CD4-positive, alpha-beta T cell treated with Interleukin-21 for 1 hour (primary cell): ENCODE results near the gene VCP.

ENCODE experiments used
- DNase-seq: peaks from one replicate; pipeline ENCODE4 v3.0.0-alpha.2; 2020

VCP gene

GRCh38 chr9:35072461-35073278 is at the start of gene VCP:
Gene VCP (minus strand): TSS chr9:35072625. CDS start chr9:35072353, 272 bp downstream.
- peak; percentile 99 for DNase-seq

GRCh38 chr9:35116898-35117551 is 44.6 kb upstream of the VCP start:
- peak; percentile 93 for DNase-seq

GRCh38 chr9:35116539-35116897 is 44.1 kb upstream of the VCP start:
- no peak for DNase-seq

DNA sequence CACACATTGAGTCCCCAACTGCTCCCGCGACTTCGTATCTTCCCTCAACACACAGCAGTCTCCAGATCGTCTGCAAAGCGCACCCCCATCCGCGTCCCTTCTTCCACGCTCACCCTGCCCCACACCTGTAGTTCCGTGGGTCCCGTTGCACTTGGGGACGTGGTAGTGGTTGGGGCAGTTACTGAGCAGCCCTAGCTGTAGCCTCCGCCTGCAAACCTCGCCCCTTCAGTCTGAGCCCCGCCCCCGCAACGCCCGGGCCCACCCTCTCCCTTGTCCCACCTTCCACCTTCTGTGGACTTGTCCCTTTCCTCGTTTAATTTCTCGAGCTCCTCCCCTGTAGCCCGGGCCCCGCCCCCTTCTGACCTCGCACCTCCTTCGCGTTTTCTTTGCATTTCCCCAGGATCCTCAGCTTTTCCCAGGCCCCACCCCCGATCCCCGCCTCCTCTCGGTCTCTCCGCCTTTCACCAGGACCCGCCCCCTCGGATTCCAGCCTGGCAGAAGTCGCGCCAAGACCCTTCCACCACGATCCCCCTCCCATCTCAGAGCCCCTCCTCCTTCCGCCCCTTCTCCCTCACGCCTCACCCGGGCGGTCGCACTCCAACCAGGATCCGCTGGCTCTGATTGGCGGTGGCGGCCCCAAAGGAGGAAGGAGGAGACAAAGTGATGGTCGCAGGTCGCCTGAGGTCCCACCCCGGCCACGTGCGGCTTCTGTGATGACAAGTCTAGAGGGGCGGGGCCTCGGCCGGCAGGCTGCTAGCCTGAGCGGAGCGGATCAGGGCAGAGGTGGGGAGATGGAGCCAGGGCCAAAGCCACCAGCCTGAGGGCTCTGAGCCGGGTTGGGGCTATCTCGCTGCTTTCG is 43.5 kb upstream of the VCP start, which contains the start of gene ATOSB:
Gene ATOSB, minus strand, starts transcription at position 183 of the 859 bp plus-strand sequence. CDS start 7,588 bp downstream, outside the sequence.
- peak; percentile 94 for DNase-seq

GRCh38 chr9:35114840-35115628 is 42.6 kb upstream of the VCP start:
- peak; percentile 47 for DNase-seq

DNA sequence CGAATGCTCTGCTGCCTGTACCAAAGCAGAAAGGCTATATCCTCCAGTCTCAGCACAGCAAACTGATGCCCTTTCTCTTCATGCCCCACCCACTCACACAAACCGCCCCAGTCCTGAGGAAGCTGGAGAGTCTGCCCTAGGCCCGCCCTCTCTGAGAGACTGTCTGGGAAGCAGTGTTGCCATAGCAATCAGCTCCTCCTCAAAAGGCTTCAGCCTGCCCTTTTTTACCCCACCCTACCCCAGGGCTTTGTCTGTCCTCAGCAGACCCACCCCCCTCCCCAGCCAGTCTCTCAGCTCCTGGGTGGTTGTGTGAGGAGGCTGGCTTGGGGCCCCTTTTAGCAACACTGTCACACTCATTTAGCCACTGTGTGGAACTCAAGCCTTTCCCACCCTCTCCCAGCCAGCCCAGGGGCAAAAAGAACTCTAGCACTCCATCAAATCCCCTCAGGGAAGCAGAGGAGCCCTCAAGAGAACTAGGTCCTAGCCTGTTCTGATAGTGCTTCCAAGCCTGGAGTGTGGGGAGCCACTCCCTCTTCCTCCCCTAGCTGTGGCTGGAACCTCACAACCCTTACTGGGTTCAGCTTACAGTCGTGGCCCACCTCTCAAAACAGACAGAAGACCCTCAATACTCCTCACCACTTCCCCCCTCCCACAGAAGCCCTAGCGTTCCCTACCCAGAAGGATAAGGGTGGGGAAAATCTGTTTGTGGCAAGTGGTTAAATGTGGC is 41.9 kb upstream of the VCP start:
- peak; percentile 89 for DNase-seq

- DNase-seq = peak; percentile 15
Measured at GRCh38 chr9:35112257-35113020, 40.0 kb upstream of the VCP start.

DNA sequence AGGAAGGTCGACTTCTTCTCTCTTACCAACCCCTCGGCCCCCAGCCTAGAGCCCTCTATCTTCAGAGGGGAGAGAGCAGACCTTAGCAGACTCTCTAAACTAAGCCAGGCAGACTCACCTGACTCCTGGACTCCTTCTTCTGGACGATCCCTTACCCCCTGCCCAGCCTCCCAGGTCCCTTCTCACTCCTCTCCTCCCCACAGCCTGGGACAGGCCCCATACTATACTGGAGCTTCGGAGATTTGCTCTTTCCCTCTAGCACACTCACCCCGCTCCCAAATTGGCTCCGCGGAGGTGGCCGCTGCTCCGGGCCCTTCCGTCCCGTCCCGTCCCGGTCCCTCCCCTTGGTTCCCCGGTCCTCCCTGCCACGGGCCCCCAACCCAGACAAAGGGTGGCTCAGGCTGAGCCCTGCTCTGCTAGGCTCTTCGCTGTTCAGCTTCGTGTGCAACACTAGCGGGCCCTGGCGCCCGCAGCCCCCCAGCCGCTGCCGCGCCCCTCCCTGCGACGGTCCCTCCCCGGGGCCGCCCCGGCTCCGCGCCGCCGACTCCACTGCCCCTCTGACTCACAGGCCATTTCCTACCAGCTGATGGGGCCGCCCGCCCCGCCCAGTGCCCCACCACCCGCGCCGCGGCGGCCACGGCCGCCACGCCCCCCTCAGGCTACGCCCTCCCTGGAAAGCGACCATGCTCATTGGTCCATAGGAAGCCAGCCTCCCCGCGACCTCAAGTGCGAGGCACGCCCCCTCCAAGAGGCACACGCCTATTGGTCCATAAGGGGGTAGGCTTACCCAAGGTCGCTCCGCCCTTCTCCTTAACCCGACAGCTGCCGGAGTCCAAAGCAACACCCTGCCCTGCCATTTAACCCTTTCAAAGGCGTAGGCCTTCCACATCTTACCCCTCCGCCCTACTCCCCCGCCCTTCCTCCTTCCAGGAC is 38.8 kb upstream of the VCP start:
- peak; percentile 98 for DNase-seq

DNA sequence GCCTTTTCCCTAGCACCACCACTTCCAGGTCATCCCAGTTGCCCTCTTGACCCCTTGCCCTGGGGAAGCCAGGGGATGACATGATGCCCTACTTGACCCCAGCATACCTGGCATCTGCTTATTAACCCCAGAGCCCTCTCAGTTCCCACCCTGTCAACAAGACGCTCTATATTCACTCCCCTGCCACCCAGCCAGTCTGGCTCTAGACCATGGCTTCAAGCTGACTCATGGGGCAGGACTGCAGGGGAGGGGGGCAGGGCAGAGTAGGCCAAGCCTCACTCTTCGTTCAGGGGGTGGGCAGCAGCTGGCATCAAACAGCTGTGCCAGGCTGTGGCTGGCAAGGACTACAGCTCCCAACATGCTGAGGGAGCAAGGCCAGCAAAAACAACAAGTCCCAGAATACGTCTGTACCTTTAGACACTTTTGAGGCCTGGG is 37.9 kb upstream of the VCP start:
- DNase-seq = no peak

DNA sequence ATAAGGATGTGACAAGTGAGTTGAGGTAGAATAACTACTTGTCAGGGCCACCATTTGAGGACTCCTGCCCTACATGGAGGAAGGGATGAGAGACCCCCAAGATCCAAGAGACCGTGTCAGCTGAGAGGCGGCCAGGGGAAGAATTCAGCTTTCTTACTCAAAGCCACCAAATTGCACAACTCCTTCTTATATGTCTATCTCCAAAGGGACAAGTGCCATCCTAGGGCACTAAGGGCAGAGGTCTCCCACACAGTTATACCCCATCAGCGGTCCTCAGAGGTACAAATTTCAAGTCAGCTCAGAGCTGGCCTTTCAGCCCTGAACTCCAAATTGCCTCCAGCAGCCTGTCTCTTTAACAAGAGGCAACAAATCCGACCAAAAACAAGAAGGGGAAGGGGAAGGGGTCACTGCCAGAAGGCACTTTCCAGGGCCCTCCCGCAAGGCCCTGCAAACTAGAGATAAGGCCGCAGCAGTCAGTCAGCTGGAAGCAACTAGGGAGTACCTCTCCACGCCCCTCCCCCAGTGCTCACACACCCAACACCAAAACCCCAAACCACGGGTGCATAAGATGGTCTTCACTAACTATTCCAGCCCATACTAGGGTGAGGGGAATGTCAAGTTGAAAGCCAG is 36.6 kb upstream of the VCP start:
- DNase-seq = no peak

GRCh38 chr9:35108461-35108860 is 36.0 kb upstream of the VCP start:
- DNase-seq = no peak

DNA sequence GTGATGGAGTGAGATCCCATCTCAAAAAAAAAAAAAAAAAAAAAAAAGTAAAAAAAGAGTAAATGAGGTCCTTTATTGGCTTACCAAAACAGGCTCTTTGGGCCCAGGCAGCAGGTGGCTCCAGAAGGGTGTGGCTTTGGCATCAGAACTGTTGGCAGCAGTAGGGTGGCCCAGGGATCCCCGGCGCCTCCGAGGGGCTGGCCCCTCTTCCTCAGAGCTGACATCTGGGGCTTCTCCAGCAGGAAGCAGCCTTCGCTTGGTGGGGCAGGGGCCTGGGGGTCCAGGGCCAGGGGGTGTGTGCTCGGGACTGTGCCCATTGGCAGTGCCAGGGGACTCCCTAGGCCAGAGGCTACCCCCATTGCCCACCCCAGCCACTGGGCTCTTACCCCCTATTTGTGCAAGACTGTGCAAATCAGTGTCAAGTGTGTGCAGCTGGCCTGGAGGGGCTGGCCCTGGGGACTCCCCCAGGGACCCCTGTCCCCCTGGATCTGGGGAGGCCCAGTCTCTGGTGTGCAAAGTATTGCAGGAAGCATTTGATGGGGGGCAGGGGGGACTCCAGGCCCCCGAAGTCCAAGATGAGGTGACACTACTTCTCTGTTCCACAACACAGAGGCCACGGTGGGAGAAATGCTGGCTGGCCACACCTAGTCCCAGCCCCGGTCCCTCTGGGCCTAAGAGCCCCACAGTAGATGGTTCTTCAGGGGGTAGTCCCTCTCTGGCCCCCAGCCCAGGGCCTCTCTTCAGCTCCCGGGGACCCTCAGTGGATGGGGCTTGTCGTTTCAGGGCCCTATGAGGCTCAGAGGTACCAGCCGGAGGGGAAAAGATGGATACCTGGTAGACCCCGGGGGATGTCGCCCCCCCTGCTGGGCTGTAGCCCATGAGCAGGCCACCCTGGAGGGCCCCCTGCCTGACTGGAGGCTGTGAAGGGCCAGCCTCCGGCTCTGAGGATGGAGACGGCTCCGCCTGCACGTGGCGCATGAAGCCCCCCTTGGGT is 35.2 kb upstream of the VCP start:
- DNase-seq = no peak

GRCh38 chr9:35106343-35106730 is 33.9 kb upstream of the VCP start:
- DNase-seq = no peak

DNA sequence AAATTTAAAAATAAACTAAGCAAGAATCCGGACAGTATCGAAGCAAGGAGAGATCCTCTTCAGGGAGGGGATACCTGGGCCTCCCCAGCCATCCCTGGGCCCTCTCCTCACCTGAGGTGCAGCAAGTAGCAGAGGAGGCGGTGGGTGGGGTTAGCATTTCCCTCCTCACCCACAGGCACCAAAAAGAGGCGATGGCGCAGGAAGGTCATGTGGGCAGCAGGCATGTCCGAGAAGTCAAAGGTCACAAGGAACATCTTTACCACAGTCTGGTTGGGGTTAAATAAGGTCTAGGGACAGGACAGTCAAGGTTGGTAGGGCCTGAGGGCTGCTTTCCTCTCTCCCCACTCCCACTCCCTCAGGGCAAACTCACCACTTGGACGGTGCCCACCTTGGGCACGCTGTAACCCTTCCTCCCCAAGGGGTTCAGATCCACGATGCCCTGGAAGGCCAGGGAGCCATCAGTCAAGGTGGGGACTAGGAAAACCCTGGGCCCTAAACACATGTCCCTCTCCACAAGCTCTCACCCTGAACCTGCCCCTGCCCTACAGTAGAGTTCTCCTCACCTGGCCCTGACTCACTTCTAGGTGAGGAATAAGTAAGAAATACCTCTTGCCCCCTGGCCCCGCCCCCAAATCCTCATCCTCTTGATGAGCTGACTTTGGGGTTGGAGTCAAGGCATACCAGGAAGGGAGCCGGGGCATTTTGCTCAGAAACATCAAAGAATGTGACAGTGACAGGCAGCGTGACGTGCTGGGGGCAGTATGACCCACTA is 33.3 kb upstream of the VCP start:
- DNase-seq = no peak

DNA sequence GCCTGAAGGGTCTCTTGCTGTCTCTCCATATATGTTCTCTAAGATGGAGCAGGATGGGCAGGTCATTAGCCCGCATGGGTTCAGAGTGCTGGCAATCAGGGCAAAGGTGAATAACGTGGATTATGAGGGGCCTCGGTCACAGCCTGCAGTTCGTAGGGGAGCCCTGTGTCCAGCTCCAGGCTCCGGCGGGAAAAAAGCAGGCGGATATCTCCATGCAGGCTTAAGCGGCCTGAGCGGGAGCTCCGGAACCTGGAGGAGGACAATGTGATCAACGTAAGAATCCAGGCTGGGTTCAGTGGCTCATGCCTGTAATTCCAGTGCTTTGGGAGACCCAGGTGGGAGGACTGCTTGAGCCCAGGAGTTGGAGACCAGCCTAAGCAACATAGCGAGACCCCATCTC is 32.7 kb upstream of the VCP start:
- DNase-seq = no peak

DNA sequence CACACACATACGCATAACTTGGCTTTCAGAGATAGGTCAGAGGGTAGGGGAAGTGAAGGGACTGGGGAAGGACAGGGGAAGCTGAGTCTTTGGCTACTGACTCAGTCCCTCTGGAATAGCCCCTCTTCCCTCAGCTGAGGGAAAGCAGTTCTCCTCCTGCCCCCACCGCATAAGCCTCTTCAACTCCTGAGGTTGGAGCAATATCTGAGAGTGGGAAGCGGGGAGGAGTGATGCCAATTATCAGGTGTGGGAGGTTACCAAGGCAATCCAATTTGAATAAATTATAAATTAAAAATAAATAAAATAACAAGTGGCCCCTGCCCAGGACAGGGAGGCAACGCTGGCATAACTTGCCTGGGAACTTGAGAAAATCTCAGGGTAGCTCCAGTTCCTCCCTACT is 32.2 kb upstream of the VCP start:
- no peak for DNase-seq

DNA sequence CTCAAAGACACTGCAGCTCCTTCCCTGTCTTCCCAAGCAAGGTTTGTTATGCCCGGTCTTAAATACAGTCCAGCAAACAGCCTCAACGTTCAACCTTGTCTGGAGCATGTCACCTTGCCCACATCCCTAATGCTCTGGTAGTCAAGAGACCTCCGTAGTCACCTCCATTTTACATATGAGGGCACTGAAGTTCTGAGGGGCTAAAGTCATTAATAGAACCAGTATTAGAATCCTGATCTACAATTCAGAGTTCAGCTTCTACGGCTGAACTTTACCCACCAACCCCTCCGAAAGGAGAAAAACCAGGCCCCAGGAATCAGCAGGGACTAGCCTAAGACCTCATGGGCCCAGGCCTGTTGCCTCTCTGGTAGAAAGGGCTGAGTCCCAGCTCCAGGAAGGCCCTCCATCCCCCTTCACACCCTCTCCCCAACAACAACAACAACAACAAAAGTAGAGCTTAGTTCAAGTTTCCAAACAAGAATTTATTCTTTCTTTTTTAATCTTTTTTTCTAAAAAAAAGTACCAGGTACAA is 31.3 kb upstream of the VCP start:
- DNase-seq = no peak
